Heart left ventricle (tissue), 16 donors: ENCODE results near the gene LRRTM1. TPM values are rescaled to one million over a fixed set of nuclear protein-coding genes. Genes with fewer than 3 reads are reported as not detected.
A peak's percentile ranks its signal among the peaks of the same experiment; 100 is the strongest.

ENCODE experiments used
- ATAC-seq, 4 donors: fragments of 200-7000 bp; cut with Tn5 transposase; one replicate each; pipeline ENCODE4 v1.9.1; 2020 to 2022; ENCODE audit warnings: moderate library complexity in 4 of 4, mild to moderate bottlenecking in 3 of 4, moderate number of reproducible peaks in 1 of 4
- DNase-seq, 5 donors: peaks; one replicate each; pipeline ENCODE4 v3.0.0-alpha.2; 2020
- H3K27ac ChIP-seq, 12 donors: fragments of 200-600 bp; sonication (generic) in 4 of 12; one replicate each; pipeline versions ENCODE4 v1.5.0 to v1.8.0; 2016 to 2022; ENCODE audit warnings: mild to moderate bottlenecking in 2 of 12
- H3K27me3 ChIP-seq, 9 donors: fragments of 200-600 bp; sonication (generic) in 2 of 9; one replicate each; pipeline versions ENCODE4 v1.5.1 to v1.8.0; 2016 to 2022; ENCODE audit warnings: mild to moderate bottlenecking in 3 of 9
- H3K36me3 ChIP-seq, 9 donors: fragments of 200-600 bp; sonication (generic) in 2 of 9; one replicate each; pipeline versions ENCODE4 v1.5.0 to v1.8.0; 2018 to 2022; ENCODE audit warnings: mild to moderate bottlenecking in 2 of 9
- H3K4me1 ChIP-seq, 12 donors: fragments of 200-600 bp; sonication (generic) in 4 of 12; one replicate each; pipeline versions ENCODE4 v1.5.0 to v1.8.0; 2016 to 2022; ENCODE audit warnings: mild to moderate bottlenecking in 3 of 12
- H3K4me3 ChIP-seq, 12 donors: fragments of 200-600 bp; sonication (generic) in 4 of 12; one replicate each; pipeline versions ENCODE4 v1.5.0 to v1.8.0; 2017 to 2022; ENCODE audit warnings: mild to moderate bottlenecking in 9 of 12, moderate library complexity in 4 of 12
- H3K9me3 ChIP-seq, 12 donors: fragments of 200-600 bp; sonication (generic) in 4 of 12; one replicate each; pipeline versions ENCODE4 v1.5.0 to v1.8.0; 2016 to 2022; ENCODE audit warnings: mild to moderate bottlenecking in 1 of 12
- CTCF ChIP-seq, 12 donors: fragments of 200-600 bp; sonication (generic) in 4 of 12; IDR thresholded peaks; one replicate each; pipeline versions ENCODE4 v1.5.0 to v1.8.0; 2018 to 2022; ENCODE audit warnings: antibody characterized with exemption in 12 of 12, mild to moderate bottlenecking in 5 of 12
- POLR2A ChIP-seq, 2 donors: fragments of 450-650 bp; IDR thresholded peaks; one replicate each; pipeline ENCODE4 v1.6.1; 2017; ENCODE audit warnings: antibody characterized with exemption in 2 of 2, mild to moderate bottlenecking in 2 of 2, moderate library complexity in 2 of 2
- WGBS, 4 donors: extraction: QIAGEN DNeasy Blood & Tissue Kit in 2 of 4; methylation state at CpG; one replicate each; pipeline versions ENCODE4 v1.1.5 to v1.1.7; 2013 to 2018; 5-methylcytosine and 5-hydroxymethylcytosine counted together
- intact Hi-C, 10 donors: fragments of 100-400 bp; cut with DNase I; formaldehyde crosslinking; loops; one replicate each; pipeline versions ENCODE4 v1.11.1 to v1.14.2; 2022
- long read RNA-seq, 3 donors: library from polyadenylated mRNA; unstranded; transcript quantifications; one replicate each; pipeline ENCODE4 v2.0.0, GENCODE V29; 2020 to 2021
- polyA plus RNA-seq, 2 donors: library from polyadenylated mRNA; stranded (reverse); fragments of 200-250 nt; gene quantifications; one replicate each; pipeline ENCODE4 v1.2.3, GENCODE V29; 2013
- total RNA-seq, 9 donors: library from RNA; depleted of rRNA in 2 of 9; stranded (reverse); fragments of >200 nt in 2 of 9; fragmentation: NEBNext Ultra II Directional in 3 of 9; extraction: Animal tissue kit (Norgen Biotek cat#: 25700) in 3 of 9; gene quantifications; one replicate each; pipeline versions ENCODE4 v1.1.0 to v1.2.4, GENCODE V29; 2016 to 2023
- donor health status: ischemic (EF 13 %, LVEDD 7.1; RV severe dilation, severe dysfunction).
- donor health status: healthy with polysubstance abuse.
- donor health status: DM: no; HTN: yes; CAD: no.
- donor health status: DM: no; HTN: no; CAD: no.
- donor health status: ischemic (EF 25% LVEDD 6.9; RV normal size, moderate dysfunction).
- donor health status: ischemic (EF 25% LVEDD 5.7; RV mildly dilated, moderate dysfunction).
- donor health status: healthy.
- donor health status: DM: yes; HTN: yes; CAD: no.
- donor health status: ischemic (EF 35%, LVEDD 5.7; RV mildly dilated, moderate dysfunction).
- donor health status: nonischemic (EF 11% LVEDD 7.7; RV severe dilation, severe dysfunction).
- donor health status: DM: yes; HTN: yes; CAD: no.
- donor health status: PGD.
- donor health status: ischemic (EF 29% LVEDD 5.4; RV normal size, mild dysfunction).
- donor health status: nonischemic (EF 23%, LVEDD 6.1; RV moderate dilation, normal function).

Gene LRRTM1, protein sequence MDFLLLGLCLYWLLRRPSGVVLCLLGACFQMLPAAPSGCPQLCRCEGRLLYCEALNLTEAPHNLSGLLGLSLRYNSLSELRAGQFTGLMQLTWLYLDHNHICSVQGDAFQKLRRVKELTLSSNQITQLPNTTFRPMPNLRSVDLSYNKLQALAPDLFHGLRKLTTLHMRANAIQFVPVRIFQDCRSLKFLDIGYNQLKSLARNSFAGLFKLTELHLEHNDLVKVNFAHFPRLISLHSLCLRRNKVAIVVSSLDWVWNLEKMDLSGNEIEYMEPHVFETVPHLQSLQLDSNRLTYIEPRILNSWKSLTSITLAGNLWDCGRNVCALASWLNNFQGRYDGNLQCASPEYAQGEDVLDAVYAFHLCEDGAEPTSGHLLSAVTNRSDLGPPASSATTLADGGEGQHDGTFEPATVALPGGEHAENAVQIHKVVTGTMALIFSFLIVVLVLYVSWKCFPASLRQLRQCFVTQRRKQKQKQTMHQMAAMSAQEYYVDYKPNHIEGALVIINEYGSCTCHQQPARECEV
- total RNA-seq (under 1 TPM in 6 of 9 donors, not detected in 3; 0.09 to 0.93 (median 0.23) TPM), polyA plus RNA-seq (under 1 TPM; 0.19 to 0.27 TPM)
- long read RNA-seq, donor 1: 0 reads
- long read RNA-seq, donor 2: 0 reads
- long read RNA-seq, donor 3, partial matches to known transcripts: 0 of 1 reads
- long read RNA-seq, donor 3, other reads (novel, unspliced or antisense): 0 of 1 reads

DNA sequence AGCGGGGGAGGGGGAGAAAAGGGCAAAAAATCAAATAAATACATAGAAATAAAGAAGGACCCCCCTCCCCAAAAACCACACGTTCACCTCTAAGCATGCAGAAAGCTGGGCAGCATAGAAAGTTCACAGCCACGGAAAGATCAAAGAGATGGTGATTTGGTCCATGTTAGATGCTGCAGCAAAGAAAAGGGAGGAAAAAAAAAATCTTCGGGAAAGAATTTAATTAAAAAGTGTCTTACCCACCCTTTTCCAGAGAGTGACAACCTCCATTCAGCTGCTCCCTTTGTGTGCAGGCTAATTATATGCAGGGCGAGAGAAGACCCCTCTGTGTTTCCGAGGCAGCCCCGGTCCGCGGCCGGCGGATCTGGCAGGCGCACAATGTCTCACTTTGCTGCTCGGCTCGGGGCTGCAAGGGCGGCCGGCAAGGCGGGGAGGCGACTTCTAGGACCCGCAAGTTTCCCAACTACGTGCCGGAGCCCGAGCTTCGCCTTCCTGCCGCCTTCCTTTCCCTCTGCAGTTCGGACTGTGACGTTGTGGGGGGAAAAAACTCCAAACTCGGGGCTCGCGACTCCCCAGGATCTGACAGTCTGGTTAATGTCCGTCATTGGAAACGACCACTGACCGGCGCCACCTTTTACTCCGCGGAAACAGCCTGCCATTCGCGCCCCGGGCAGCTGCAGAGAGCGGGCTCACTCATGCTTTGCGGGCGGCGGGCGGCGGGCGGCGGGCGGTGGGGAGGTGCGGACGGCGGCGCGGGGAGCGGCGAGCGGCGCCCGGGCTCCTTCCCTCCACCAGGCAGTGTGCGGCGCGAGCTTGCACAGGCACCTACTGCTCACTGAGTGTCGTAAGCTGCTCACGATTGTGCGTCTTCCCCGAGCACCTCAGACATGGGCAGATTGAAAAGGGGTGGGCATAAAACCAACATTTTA lies at the start of gene LRRTM1:
Gene LRRTM1 (minus strand): TSS at position 844 of the 929 bp plus-strand sequence. CDS start 933 bp downstream, outside the sequence.
- Histone ChIP-seq H3K4me3 (peak within 1 kb of the TSS; percentile 25 to 54 (median 44)), H3K36me3 (no peaks in the 10 kb centered on the region), H3K9me3 (no peaks in the 10 kb centered on the region), H3K27me3 (peaks cover 18 to 67% (median 48%) of the 10 kb centered on the region in 9 donors), H3K4me1 (peaks cover 0 to 17% (median 10%) of the 10 kb centered on the region in 12 donors), H3K27ac (no peak within 1 kb of the TSS)
- TF ChIP-seq CTCF (IDR thresholded peaks at IDR 0.05) (peak in 1 of 12 donors; percentile 16), POLR2A (IDR thresholded peaks at IDR 0.05) (no peak)
- intact Hi-C loops: loop anchor here in 1 of 10 donors (10.0 kb wide), 1 partner anchor 229 kb away; no protein-coding TSS in a partner anchor
- ATAC-seq (peak in 3 of 4 donors; percentile 44 to 72 (median 60)), DNase-seq (peak in 2 of 5 donors; percentile 8 to 29)
- WGBS, 4 donors: 0 to 1% (median 1%) methylated on average over 33 to 64 of the region's 64 CpGs

- Histone ChIP-seq H3K9me3 (no peaks in the 10 kb centered on the region), H3K36me3 (no peaks in the 10 kb centered on the region), H3K27me3 (no peaks in the 10 kb centered on the region), H3K4me3 (no peak overlapping the region), H3K4me1 (no peaks in the 10 kb centered on the region), H3K27ac (no peak overlapping the region)
- TF ChIP-seq CTCF (IDR thresholded peaks at IDR 0.05): no peak
- WGBS, 4 donors: 89 to 97% (median 95%) methylated on average over 3 of the region's 3 CpGs
- intact Hi-C loops: no loop called here
- no peak for ATAC-seq
- DNase-seq: no peak
Measured at GRCh38 chr2:80351231-80351630, 46.7 kb upstream of the LRRTM1 start.

GRCh38 chr2:80348953-80349352 lies 44.4 kb upstream of the LRRTM1 start:
- DNase-seq (no peak), ATAC-seq (no peak)
- Histone ChIP-seq H3K36me3 (no peaks in the 10 kb centered on the region), H3K4me3 (no peak overlapping the region), H3K4me1 (no peaks in the 10 kb centered on the region), H3K27ac (no peak overlapping the region), H3K9me3 (no peaks in the 10 kb centered on the region), H3K27me3 (no peaks in the 10 kb centered on the region)
- intact Hi-C loops: no loop called here
- TF ChIP-seq POLR2A (IDR thresholded peaks at IDR 0.05): no peak
- TF ChIP-seq CTCF (IDR thresholded peaks at IDR 0.05): no peak
